B cell (primary cell): ENCODE measurements around the gene RAP1A. TPM values are rescaled to one million over a fixed set of nuclear protein-coding genes. Genes with fewer than 3 reads are reported as not detected.

ENCODE experiments used
- ATAC-seq: fragments of 200-7000 bp; cut with Tn5 transposase; one replicate; pipeline ENCODE4 v1.10.0; 2021; ENCODE audit warnings: low read depth, mild to moderate bottlenecking, moderate number of reproducible peaks, moderate library complexity
- CTCF ChIA-PET: fragments of 350-600 bp; sonication (Branson Sonifier 250); formaldehyde crosslinking; loops from one replicate; lab custom pipeline; 2021; ENCODE audit warnings: antibody characterized with exemption, inconsistent platforms; lab: Charles Lee
- POLR2A ChIA-PET: fragments of 350-600 bp; sonication (Branson Sonifier 250); formaldehyde crosslinking; loops from one replicate; lab custom pipeline; 2021; ENCODE audit warnings: antibody characterized with exemption; lab: Charles Lee
- DNase-seq: peaks from one replicate; pipeline ENCODE4 v3.0.0; 2013
- H2AFZ ChIP-seq: 2 replicates; pipeline ENCODE4 v1.6.1; 2012; ENCODE audit warnings: mild to moderate bottlenecking, low read depth, low read length; ENCODE audit not compliant: insufficient read depth, poor library complexity, severe bottlenecking
- H3K27ac ChIP-seq, 2 donors: 1 replicate in 1 of 2; 2 replicates in 1 of 2; pipeline ENCODE4 v1.5.1; 2012 to 2013; ENCODE audit warnings: low read length in 2 of 2, mild to moderate bottlenecking in 2 of 2, moderate library complexity in 1 of 2
- H3K27me3 ChIP-seq, 4 experiments: fragments of 200-600 bp in 1 of 4; sonication (generic) in 1 of 4; replicated peaks in 1 of 4; 1 replicate in 2 of 4; 2 replicates in 2 of 4; pipeline versions ENCODE4 v1.6.1 to v1.7.0; 2013 to 2016; ENCODE audit warnings: low read length in 3 of 4, mild to moderate bottlenecking in 2 of 4, mixed read lengths in 1 of 4, moderate library complexity in 1 of 4; ENCODE audit not compliant: insufficient read depth in 4 of 4, control insufficient read depth in 3 of 4; ENCODE audit errors: control extremely low read depth in 1 of 4
- H3K36me3 ChIP-seq, 2 experiments: replicated peaks in 1 of 2; 1 replicate in 1 of 2; 2 replicates in 1 of 2; pipeline versions ENCODE4 v1.6.1 to v1.7.1; 2013; ENCODE audit warnings: low read length in 1 of 2; ENCODE audit not compliant: insufficient read depth in 2 of 2, control insufficient read depth in 1 of 2; ENCODE audit errors: control extremely low read depth in 1 of 2, extremely low read depth in 1 of 2
- H3K4me1 ChIP-seq, 2 donors: fragments of 200-600 bp in 1 of 2; sonication (generic) in 1 of 2; 1 replicate in 1 of 2; 2 replicates in 1 of 2; pipeline versions ENCODE4 v1.5.1 to v1.6.1; 2013 to 2017; ENCODE audit warnings: low read length in 2 of 2; ENCODE audit not compliant: control insufficient read depth in 2 of 2, insufficient read depth in 2 of 2
- H3K4me2 ChIP-seq: replicated peaks from 2 replicates; pipeline ENCODE3; 2012; ENCODE audit warnings: mild to moderate bottlenecking, low read depth, low read length; ENCODE audit not compliant: poor library complexity, severe bottlenecking
- H3K4me3 ChIP-seq, 5 experiments: fragments of 200-600 bp in 1 of 5; sonication (generic) in 1 of 5; 1 replicate in 3 of 5; 2 replicates in 2 of 5; pipeline versions ENCODE4 v1.5.1 to v1.7.0; 2011 to 2016; ENCODE audit warnings: low read length in 4 of 5, mild to moderate bottlenecking in 4 of 5, low read depth in 2 of 5, control low read depth in 1 of 5, moderate library complexity in 1 of 5; ENCODE audit not compliant: insufficient read depth in 1 of 5; ENCODE audit errors: control extremely low read depth in 1 of 5, extremely low read depth in 1 of 5
- H3K79me2 ChIP-seq: fragments of 200-600 bp; sonication (generic); one replicate; pipeline ENCODE4 v1.6.0; 2016; ENCODE audit warnings: low read length; ENCODE audit not compliant: control insufficient read depth, insufficient read depth
- H3K9ac ChIP-seq: fragments of 200-600 bp; sonication (generic); 2 replicates; pipeline ENCODE4 v1.6.1; 2017; ENCODE audit warnings: mild to moderate bottlenecking, low read length, moderate library complexity
- H3K9me3 ChIP-seq, 3 donors: one replicate each; pipeline versions ENCODE4 v1.6.1 to v1.7.1; 2013; ENCODE audit warnings: low read length in 2 of 3; ENCODE audit not compliant: control insufficient read depth in 2 of 3, insufficient read depth in 1 of 3; ENCODE audit errors: control extremely low read depth in 1 of 3
- H4K20me1 ChIP-seq: 2 replicates; pipeline ENCODE4 v1.6.0; 2012; ENCODE audit warnings: mild to moderate bottlenecking, low read length; ENCODE audit not compliant: insufficient read depth, control insufficient read depth, poor library complexity, severe bottlenecking
- H3K27ac Mint-ChIP-seq: one replicate; pipeline ENCODE4 v1.8.0; 2021; ENCODE audit warnings: mixed read lengths
- H3K27me3 Mint-ChIP-seq: one replicate; pipeline ENCODE4 v1.8.0; 2021; ENCODE audit warnings: mixed read lengths
- H3K4me1 Mint-ChIP-seq: one replicate; pipeline ENCODE4 v1.8.0; 2021; ENCODE audit warnings: mixed read lengths
- H3K4me3 Mint-ChIP-seq: one replicate; pipeline ENCODE4 v1.8.0; 2021; ENCODE audit warnings: mixed read lengths
- H3K9me3 Mint-ChIP-seq: one replicate; pipeline ENCODE4 v1.8.0; 2022; ENCODE audit warnings: mixed read lengths; ENCODE audit not compliant: insufficient read depth
- EZH2 ChIP-seq: IDR thresholded peaks from 2 replicates; pipeline ENCODE4 v1.6.1; 2012; ENCODE audit warnings: borderline replicate concordance, low read depth, mild to moderate bottlenecking, moderate library complexity, low read length; ENCODE audit not compliant: insufficient read depth, poor library complexity, severe bottlenecking
- WGBS: methylation state at CpG from one replicate; pipeline ENCODE4 v1.1.5; 2013; ENCODE audit warnings: missing lambda C conversion rate; ENCODE audit not compliant: insufficient coverage; 5-methylcytosine and 5-hydroxymethylcytosine counted together
- intact Hi-C: fragments of 100-400 bp; cut with micrococcal nuclease; formaldehyde crosslinking; loops from one replicate; pipeline ENCODE4 v1.10.0; 2022
- polyA plus RNA-seq: library from polyadenylated mRNA; depleted of rRNA; stranded (reverse); fragments of >200 nt; gene quantifications from 2 replicates; pipeline ENCODE4 v1.2.3, GENCODE V29; 2012
- total RNA-seq, 2 donors: library from RNA; stranded (reverse); fragments of 120-200 nt in 1 of 2; gene quantifications; 1 replicate in 1 of 2; 2 replicates in 1 of 2; pipeline versions ENCODE4 v1.2.3 to v1.2.4, GENCODE V29; 2013 to 2022
- TF ChIP-seq, protein P1 (sequence below): fragments of 200-600 bp; IDR thresholded peaks from one replicate; pipeline ENCODE4 v1.8.0; 2022; ENCODE audit warnings: antibody characterized with exemption, mild to moderate bottlenecking

The RAP1A gene
- total and polyA plus RNA-seq, 2 donors (not counting 1 experiment from before 2014, with no cell fraction given), result 32.6 to 75.3 TPM

DNA sequence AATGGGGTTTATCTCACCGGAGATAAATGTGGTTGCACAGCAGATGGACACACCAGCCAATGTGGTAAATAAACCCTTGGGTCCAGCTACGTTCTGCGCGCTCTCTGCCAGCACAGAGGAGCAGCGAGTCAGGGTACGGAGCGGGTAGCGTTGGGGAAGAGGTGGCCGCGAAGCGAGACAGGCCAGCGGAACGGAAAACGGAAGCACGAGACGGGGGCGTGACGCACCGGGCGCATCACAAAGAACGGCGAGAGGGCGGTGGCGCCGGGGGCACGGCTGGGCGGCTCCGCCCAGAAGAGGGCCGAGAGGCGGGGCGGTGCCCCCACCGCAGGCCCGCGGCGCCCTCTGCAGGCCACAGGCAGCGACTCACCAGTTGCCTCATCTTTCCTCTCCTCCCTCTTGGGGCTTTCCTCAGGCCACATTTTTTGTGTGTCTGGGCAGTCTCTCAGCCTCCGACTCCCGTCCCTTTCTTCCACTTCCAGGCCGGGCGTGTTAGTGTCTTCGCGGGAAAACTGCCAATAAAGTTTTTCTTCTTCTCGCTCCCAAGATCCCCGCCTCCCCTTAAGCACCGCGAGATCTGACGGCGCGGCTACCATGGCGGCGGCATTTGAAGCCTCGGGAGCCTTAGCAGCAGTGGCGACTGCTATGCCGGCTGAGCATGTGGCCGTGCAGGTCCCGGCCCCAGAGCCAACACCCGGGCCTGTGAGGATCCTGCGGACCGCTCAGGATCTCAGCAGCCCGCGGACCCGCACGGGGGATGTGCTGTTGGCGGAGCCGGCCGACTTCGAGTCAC is 135.9 kb downstream of the RAP1A start, which contains the start of gene DDX20:
DDX20 (plus strand) TSS at position 571 of the 793 bp plus-strand sequence; CDS start at position 595, 24 bp downstream.
- Histone ChIP-seq H3K9me3 (no peaks in the 10 kb centered on the region), H4K20me1 (peaks cover 6% of the 10 kb centered on the region), H3K4me3 (peak within 1 kb of the TSS; percentile 62 to 95 (median 74)), H3K79me2 (peaks cover 37% of the 10 kb centered on the region), H3K9ac (peak within 1 kb of the TSS; percentile 78), H3K27me3 (no peaks in the 10 kb centered on the region), H3K36me3 (peaks cover 2 to 27% of the 10 kb centered on the region in 2 experiments), H3K4me2 (peak within 1 kb of the TSS; percentile 80), H3K4me1 (peaks cover 14 to 16% of the 10 kb centered on the region in 2 donors), H2AFZ (peak within 1 kb of the TSS; percentile 84), H3K27ac (peak within 1 kb of the TSS; percentile 91 to 96)
- Mint-ChIP-seq H3K27me3 (no peaks in the 10 kb centered on the region), H3K4me1 (peaks cover 31% of the 10 kb centered on the region), H3K4me3 (peak within 1 kb of the TSS; percentile 88), H3K9me3 (no peaks in the 10 kb centered on the region), H3K27ac (peak within 1 kb of the TSS; percentile 94)
- intact Hi-C loops, result loop anchor here (1.0 kb wide), 5 partner anchors 14 to 306 kb away; partner anchors contain the start of genes ATP5PB, INKA2 and WDR77
- ATAC-seq, result peak; percentile 92
- CTCF ChIA-PET, result interaction anchor here (0.6 to 8.1 kb wide), 20 partner anchors 10 to 313 kb away, joined by 3 to 102 read pairs (median 4); partner anchors contain the start of gene INKA2
- under 1% methylated on average over 67 of the region's 67 CpGs for WGBS
- POLR2A ChIA-PET, result interaction anchor here (0.5 to 2.1 kb wide), 8 partner anchors 16 to 866 kb away, joined by 3 to 18 read pairs (median 4); partner anchors contain the start of gene INKA2
- TF ChIP-seq EZH2, result no peak
- TF ChIP-seq, protein P1, sequence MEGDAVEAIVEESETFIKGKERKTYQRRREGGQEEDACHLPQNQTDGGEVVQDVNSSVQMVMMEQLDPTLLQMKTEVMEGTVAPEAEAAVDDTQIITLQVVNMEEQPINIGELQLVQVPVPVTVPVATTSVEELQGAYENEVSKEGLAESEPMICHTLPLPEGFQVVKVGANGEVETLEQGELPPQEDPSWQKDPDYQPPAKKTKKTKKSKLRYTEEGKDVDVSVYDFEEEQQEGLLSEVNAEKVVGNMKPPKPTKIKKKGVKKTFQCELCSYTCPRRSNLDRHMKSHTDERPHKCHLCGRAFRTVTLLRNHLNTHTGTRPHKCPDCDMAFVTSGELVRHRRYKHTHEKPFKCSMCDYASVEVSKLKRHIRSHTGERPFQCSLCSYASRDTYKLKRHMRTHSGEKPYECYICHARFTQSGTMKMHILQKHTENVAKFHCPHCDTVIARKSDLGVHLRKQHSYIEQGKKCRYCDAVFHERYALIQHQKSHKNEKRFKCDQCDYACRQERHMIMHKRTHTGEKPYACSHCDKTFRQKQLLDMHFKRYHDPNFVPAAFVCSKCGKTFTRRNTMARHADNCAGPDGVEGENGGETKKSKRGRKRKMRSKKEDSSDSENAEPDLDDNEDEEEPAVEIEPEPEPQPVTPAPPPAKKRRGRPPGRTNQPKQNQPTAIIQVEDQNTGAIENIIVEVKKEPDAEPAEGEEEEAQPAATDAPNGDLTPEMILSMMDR, result peak; percentile 95
- peak; percentile 98 for DNase-seq
